HG02588 (cell line): Measurements from ENCODE around the gene TPSAB1.
"Not testable (repeated sequence)": the region's sequence is repeated elsewhere in the genome, so short reads cannot be mapped to it uniquely, and the experiment has no call there.

Experiments used
- ATAC-seq: cut with Tn5 transposase; IDR thresholded peaks from one replicate; pipeline ENCODE4 v1.9.1; 2021; ENCODE audit warnings: mild to moderate bottlenecking, moderate library complexity; ENCODE audit not compliant: unreplicated experiment

TPSAB1 gene

DNA sequence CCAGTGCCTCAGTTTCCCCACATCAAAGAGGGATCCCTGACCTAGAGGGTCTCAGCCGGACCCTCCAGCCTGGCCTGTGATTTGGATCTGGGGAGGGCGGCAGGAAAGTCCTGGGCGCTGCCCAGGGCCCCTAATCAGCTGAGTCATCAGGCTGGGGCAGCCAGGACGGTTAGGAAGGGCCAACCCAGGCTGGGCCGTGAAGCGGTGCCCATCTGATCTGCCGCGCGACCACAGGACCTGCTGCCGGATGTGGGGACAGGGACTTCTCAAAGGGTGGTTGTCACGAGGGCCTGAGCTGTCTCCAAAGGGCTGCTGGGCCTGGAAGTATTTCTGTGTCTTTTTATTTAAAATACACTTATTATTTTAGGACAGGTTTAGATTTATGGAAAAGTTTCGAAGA lies 4.4 kb downstream of the TPSAB1 start:
- no peak for ATAC-seq

DNA sequence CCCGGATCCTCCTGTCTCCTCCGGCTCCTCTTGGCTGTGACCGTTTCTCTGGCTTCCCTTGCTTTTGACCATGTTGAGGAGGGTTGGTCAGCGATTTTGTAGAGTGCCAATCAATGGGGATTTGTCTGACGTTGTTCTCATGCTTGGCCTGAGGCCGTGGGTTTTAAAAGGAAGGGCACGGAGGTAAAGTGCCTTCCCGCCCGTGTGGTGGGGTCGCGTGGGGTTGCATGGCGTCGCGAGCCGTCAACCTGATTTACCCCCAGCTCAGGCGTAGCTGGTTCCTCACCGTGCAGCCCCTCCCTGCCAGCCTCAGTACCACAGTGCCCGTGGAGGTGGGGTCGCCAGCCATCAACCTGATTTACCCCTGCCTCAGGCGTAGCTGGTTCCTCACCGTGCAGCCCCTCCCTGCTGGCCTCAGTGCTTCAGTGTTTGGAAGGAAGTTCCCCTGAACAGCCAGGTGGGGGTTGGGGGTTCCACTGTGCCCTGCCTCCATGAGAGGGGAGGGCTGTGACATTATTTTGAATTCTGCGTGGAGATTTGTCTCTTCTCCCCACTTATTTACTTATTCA lies 5.0 kb downstream of the TPSAB1 start:
- no peak for ATAC-seq

DNA sequence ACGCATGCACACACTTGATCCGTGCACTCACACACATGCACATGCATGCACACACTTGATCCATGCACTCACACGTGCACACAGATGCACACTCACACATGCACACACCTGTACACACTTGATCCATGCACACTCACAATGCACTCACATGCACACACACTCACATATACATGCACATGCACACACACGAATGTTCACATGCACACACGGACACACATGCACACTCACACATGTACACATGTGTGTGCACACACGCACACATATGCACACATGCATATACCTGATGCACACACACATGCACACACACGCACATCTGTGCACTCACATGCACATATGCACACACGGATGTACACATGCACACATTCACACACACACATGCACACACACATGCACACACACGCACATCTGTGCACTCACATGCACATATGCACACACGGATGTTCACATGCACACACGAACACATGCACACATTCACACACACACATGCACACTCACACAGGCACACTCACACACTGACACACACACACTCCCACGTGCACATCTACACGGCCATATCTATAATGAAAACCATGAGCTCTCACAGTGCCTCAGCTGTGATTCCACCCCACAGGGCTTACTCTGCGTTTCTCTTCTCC lies 7.5 kb downstream of the TPSAB1 start:
- ATAC-seq, result not testable (repeated sequence)

DNA sequence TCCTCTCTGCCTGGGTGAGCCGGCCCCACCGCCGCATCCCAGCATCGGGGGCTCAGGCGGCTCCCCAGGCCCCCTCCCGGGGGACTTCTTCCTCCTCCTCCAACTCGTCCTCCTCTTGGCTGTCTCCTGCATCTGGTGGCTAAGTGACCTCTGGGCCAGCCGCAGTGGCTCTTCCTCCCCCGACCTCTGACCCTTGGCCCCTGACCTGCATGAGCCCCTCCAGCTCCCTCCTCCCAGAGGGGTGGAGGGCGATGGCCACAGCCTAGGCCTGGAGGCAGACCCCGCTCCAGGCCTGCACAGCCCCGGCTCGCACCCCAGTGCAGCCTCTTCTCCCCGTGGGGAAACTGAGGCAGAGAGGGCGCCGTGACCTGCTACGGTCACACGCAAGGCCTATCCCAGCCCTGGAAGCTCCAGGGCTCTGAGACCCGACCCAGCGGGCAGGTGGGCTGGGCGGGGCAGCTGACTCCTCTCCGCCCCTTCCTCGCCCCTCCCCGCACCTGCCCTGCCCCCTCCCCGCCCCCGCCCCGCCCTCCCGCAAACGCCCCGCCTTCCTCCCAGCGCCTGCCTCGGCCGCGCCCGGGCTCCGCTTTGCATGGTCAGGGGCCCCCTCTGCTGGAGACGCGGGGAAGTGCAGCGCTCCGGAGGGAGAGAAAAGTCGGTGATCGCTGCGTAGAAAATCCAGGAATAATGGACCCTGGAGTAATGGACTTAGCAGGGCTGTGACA lies 8.7 kb downstream of the TPSAB1 start:
- ATAC-seq, result not testable (repeated sequence)

DNA sequence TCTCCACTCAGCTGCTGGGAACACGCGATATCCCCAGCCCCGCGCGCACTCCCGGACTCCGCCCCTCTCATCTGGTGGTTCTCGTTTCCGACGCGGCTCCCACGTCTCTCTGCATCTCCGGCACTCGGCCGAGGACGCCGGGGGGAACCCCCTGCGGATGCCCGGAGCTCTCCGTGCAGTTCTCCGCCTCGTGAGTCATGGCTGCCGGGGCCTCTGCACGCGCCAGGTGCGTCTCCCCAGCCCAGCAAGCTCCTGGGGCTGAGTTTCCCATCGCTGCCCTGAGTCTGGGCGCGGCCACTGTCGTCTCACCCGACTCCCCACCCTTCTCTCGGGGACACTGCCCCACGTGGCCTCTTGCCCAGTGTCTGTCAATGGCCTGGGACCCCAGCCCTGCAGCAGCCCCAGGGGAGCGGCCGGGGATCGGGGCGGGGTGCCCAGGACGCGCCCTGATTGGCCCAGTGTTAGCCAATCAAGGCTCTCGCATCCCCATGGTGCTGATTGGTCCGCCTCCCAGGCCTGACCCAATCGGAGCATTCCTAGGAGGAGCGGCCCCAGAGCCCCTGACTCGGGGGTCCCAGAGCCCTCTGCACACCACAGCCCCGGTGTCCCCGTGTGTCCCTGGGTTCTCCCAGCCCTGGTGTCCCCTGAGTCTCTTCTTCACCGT lies 13.3 kb downstream of the TPSAB1 start:
- not testable (repeated sequence) for ATAC-seq

DNA sequence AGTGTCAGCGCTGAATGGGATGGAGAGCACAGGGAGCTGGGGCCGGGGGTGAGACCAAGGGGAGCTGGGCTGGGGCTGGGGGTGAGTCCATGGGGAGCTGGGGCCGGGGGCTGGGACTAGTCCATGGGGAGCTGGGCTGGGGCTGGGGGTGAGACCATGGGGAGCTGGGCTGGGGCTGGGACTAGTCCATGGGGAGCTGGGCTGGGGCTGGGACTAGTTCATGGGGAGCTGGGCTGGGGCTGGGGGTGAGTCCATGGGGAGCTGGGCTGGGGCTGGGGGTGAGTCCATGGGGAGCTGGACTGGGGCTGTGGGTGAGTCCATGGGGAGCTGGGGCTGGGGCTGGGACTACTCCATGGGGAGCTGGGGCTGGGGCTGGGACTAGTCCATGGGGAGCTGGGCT lies 14.3 kb downstream of the TPSAB1 start:
- ATAC-seq, result not testable (repeated sequence)

DNA sequence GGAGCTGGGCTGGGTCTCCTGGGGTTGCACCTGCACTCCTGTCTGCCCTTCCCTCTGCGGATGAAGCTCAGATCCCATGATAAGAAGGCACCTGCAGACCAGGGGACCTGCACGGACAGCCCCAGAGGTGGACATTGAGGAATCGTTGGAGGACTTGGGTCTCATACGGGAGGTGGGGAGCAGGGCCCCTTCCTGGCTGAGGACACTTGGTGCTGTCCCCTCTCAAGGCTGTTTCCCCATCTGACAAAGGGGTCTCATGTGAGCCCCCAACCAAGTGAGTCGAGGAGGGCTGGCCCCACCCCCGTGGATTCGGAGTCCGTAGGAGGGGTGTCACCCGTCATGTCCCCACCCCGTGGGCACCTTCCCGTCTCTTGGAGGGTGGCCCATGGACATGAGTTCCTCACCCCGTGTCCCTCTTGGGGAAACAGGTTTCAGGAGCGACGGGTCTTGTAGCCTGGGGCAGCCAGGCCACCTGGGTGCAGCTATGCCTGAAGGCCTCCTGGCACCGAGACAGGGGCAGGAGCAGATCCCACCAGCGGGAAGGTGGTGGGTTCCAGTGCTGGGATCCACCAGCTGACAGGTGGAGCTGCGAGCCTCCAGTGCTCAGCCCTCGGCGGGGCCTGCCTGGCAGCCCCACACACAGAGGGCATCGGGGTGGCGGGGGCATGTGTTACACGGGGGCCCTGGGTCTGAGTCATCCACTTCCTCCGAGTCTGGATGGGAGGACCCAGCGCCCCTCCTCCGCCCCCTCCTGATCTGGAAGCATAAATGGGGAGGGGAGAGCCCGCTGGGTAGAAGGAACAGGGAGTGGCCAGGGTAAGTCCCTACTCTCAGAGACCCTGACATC lies 15.0 kb downstream of the TPSAB1 start, which contains the start of gene TPSD1:
Gene TPSD1 (plus strand): TSS at position 794 of the 847 bp plus-strand sequence. CDS start 212 bp downstream, outside the sequence.
- not testable (repeated sequence) for ATAC-seq

DNA sequence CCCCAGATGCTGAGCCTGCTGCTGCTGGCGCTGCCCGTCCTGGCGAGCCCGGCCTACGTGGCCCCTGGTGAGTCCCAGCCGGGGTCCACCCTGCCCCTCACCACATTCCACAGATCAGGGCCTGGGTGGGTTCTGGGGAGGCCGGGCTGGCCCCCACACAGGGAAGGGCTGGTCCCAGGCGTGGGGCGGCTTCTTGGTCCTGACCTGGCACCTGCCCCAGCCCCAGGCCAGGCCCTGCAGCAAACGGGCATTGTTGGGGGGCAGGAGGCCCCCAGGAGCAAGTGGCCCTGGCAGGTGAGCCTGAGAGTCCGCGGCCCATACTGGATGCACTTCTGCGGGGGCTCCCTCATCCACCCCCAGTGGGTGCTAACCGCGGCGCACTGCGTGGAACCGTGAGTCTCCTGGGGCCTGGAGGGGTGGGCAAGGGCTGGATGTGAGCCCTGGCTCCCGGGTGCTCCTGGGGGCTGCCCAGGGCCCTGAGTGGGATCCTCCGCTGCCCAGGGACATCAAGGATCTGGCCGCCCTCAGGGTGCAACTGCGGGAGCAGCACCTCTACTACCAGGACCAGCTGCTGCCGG lies 15.9 kb downstream of the TPSAB1 start:
- not testable (repeated sequence) for ATAC-seq

DNA sequence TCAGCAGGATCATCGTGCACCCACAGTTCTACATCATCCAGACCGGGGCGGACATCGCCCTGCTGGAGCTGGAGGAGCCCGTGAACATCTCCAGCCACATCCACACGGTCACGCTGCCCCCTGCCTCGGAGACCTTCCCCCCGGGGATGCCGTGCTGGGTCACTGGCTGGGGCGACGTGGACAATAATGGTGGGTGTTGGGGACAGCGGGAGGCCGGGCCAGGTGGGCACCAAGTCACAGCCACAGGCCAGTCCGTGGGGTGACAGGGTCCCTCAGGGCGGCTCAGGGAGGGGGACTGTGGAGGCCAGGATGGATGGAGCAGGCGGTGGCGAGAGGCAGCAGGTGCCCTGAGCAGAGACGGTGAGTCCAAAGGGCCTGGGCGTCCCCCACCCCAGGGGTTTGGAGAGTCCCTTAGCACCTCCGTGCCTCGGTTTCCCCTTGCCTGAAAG lies 16.4 kb downstream of the TPSAB1 start:
- no peak for ATAC-seq

DNA sequence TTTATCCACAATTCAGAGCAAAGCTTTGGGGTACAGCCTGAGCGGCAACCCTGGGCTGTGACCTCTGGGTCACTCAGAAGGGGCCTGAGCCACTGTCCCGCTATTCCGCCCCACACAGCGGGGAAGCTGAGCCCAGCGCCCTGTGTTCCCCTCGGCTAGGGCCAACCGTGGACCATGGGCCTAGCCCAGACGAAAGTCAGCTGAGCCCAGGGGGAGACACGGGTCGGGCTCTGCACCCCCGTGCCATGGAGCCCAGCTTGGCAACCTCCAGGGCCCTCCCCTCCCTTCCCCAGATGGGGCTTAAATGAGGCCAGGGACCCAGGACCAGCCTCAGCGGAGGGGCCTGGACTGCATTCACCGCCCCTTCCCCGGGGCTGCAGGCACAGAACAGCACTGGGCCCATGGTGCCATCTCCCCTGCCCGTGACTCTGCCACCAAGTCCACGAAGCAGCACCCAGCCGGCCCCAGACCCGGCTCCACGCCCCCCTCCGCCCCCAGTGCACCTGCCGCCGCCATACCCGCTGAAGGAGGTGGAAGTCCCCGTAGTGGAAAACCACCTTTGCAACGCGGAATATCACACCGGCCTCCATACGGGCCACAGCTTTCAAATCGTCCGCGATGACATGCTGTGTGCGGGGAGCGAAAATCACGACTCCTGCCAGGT lies 17.2 kb downstream of the TPSAB1 start:
- ATAC-seq, result no peak

DNA sequence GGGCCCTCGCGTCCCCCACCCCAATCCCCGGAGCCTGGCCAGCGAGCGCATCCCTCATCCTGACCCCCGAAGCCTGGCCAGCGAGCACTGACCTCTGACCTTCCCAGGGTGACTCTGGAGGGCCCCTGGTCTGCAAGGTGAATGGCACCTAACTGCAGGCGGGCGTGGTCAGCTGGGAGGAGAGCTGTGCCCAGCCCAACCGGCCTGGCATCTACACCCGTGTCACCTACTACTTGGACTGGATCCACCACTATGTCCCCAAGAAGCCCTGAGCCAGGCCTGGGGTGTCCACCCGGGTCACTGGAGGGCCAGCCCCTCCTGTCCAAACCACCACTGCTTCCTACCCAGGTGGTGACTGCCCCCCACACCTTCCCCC lies 17.7 kb downstream of the TPSAB1 start:
- no peak for ATAC-seq

DNA sequence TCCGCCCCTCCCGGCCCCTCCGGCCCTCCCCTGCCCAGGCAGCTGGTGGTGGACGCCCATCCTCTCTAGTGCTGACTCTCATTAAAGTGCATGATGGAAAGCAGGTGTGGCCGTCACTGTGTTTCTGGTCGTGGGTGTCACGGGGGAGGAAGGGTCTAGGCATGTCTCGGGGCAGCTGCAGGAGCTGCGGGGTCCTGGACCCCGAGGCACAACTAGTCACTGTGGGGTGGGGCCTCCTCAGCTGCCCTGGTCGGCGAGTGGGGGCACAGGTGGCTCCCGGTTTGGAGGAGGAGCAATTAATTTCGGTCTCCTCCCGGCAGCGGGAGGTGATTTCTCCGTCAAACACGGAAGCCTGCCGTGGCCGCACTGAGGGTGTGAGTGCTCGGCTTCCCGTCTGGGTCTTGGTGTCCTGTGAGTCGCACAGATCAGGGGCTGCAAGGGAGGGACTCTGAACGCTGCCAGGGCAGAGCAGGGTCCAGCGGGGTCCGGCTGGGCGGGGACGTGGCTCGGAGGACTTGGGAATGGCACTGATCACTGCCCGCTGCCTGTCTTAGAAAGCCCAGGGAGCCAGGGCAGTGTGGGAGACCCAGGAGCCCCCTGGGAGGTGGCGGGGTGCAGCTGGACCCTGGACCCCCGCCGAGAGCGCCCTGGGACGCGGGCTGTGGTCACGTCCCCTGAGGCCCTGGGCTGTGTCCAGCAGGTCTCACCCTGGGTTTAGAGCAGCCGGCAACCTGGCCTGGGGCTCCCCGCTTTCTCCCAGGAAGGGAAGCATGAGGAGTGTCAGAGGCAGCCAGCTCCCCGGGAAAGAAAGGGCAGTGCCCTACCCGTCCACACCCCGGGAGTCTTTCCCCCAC lies 18.6 kb downstream of the TPSAB1 start:
- ATAC-seq, result no peak

DNA sequence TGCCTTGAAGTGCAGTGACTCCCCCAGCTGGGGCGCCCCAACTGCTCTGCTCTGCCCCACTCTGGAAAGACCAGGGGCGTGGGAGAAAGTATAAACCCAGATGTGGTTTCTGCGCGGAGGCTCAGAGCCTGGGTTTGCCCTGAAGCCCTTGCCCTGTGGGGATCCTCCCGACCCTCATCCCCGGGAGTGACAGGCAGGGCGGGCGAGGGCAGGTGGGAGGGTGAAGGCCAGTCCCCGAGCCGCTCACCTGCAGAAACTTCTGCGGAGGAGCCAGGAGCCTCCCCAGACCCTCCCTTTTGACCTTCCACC lies 19.2 kb downstream of the TPSAB1 start:
- no peak for ATAC-seq

DNA sequence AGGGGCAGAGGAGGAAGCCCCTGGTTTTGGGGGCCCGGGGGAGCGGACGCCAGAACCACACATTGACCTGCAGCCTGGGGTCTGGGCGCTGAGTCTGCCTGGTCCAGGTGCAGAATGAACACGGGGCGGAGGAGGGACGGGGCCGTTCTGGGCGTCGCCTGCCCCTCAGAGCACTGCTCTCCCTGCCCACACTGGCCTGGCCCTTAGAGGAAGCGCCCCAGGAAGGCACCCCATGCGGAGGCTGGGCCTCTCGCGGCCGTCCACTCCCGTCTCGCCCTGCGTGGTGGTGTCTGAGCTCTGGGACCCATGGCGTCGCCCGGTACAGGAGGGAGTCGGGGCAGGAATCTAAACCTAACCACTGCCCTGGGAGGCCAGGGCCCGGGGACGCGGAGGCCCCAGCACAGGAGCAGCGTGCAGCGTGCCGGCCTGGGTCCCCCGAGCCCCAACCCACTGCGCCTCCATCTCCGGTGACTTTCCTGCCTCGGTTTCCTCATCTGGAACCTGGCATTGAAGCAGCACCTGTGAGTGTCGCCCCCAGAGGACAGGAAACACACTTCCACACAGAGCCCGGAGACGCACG lies 19.7 kb downstream of the TPSAB1 start:
- no peak for ATAC-seq

DNA sequence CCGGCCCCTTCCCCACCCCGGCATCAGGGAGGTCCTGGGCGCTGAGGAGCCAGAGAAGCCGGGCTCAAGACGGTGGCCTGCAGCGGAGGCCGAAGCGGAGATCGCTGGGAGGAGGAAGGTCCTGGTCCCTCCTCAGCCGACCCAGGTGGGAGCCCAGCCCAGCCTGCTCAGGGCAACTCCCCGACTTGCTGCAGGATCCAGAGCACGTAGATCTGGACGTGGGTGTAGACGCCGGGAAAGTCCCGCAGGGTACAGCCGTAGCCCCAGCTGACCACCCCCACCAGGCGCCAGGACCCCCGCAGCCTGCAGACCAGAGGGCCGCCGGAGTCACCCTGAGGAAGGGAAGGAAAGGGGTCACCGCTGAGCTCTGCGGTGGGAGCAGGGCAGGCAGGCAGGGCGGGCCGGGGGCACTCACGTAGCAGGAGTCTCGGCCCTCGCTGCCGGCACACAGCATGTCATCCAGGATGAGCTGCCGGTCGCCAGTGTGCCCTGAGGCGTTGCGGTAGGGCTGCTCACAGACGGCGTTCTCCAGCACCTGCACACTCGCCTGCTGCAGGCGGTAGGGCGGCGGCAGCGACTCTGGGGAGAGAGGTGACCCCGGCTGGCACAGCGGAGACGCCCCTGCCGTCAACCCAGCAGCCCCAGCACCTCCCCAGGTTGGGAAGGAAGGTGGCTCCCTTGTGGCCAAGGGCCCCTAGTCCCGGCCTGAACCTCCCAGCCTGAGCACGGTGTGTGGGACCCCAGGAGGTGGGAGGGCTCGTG lies 20.8 kb downstream of the TPSAB1 start:
- ATAC-seq, result no peak

DNA sequence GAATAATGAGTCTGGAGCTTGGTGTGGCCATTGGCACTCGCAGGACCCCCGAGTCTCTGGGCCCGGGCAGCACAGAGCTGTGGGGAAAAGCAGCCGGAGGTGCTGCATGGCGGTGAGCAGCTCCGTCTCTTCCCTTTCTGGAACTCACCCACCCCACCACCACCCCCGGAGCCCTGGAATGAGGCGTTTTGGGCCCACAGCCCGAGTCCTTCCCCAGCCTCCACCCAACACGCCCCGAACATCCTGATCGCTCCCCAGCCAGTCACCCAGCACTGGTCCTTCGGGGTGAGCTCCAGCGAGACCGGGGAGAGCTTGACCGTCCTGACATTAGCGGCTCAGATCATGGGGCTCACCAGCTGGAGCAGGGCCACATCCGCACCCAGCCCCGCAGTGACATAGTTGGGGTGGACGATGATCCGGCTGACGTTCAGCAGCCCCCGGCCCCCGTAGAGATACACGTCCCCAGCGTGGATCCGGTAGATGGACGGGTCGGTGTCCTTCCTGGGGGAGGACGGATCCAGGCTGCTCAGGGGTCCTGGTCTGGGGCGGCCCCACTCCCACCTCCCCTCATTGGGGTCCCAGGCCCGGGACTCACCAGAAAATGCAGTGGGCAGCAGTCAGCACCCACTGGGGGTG lies 21.8 kb downstream of the TPSAB1 start:
- ATAC-seq, result no peak

DNA sequence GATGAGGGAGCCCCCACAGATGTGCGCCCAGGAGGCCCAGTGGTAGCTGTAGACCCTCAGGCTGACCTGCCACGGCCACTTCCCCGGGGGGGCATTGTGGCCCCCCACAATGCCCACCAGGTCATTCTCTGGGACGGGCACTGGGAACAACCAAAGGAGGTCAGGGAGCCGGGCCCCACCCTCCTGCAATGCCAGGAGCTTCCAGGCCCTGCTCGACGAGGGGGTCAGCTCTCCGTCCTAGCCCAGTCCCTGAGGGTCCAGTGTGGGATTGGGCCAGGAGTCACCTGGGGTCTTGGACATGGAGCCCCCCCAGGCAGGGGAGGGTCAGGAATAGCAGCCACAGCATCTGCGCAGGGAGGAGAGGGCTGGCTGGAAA lies 22.3 kb downstream of the TPSAB1 start:
- no peak for ATAC-seq
